Skeletal muscle satellite cell (primary cell): ENCODE data around the gene CCNH.

Experiments used
- H3K27me3 ChIP-seq: 2 replicates; pipeline ENCODE4 v1.7.0; 2013; ENCODE audit warnings: low read length; ENCODE audit not compliant: control insufficient read depth, insufficient read depth
- H3K36me3 ChIP-seq: 2 replicates; pipeline ENCODE4 v1.7.0; 2013; ENCODE audit warnings: mild to moderate bottlenecking, control low read depth, low read length; ENCODE audit not compliant: insufficient read depth
- H3K4me1 ChIP-seq: 2 replicates; pipeline ENCODE4 v1.7.0; 2013; ENCODE audit warnings: low read length; ENCODE audit not compliant: control insufficient read depth, insufficient read depth
- H3K4me2 ChIP-seq: 2 replicates; pipeline ENCODE4 v1.7.0; 2013; ENCODE audit warnings: mild to moderate bottlenecking, low read length
- H3K4me3 ChIP-seq: 2 replicates; pipeline ENCODE4 v1.7.0; 2013; ENCODE audit warnings: low read length
- H3K9ac ChIP-seq: 2 replicates; pipeline ENCODE4 v1.7.0; 2013; ENCODE audit warnings: mild to moderate bottlenecking, low read depth, low read length, moderate library complexity
- H3K9me3 ChIP-seq: replicated peaks from 2 replicates; pipeline ENCODE4 v1.7.0; 2013; ENCODE audit warnings: mild to moderate bottlenecking, control low read depth, low read length

The CCNH gene

GRCh38 chr5:87401626-87402025 lies 11.1 kb downstream of the CCNH start:
- Histone ChIP-seq H3K9ac (no peak overlapping the region), H3K9me3 (no peaks in the 10 kb centered on the region), H3K4me2 (no peak overlapping the region), H3K4me3 (no peak overlapping the region), H3K4me1 (peaks cover 19% of the 10 kb centered on the region), H3K36me3 (peaks cover 76% of the 10 kb centered on the region), H3K27me3 (no peaks in the 10 kb centered on the region)

- no peak overlapping the region for H3K9ac ChIP-seq
Observed at GRCh38 chr5:87400305-87400899, 12.3 kb downstream of the CCNH start.

GRCh38 chr5:87399720-87400119 lies 13.0 kb downstream of the CCNH start:
- no peaks in the 10 kb centered on the region for H3K27me3 ChIP-seq
- H3K9ac ChIP-seq, result no peak overlapping the region
- no peak overlapping the region for H3K4me2 ChIP-seq
- peaks cover 65% of the 10 kb centered on the region for H3K36me3 ChIP-seq
- H3K4me3 ChIP-seq, result no peak overlapping the region
- peaks cover 28% of the 10 kb centered on the region for H3K4me1 ChIP-seq
- H3K9me3 ChIP-seq, result no peaks in the 10 kb centered on the region

More at GRCh38 chr5:87400305-87400899, 12.3 kb downstream of the CCNH start:
- Histone ChIP-seq H3K4me2 (no peak overlapping the region), H3K36me3 (peaks cover 64% of the 10 kb centered on the region), H3K4me3 (no peak overlapping the region), H3K9me3 (no peaks in the 10 kb centered on the region), H3K4me1 (peaks cover 22% of the 10 kb centered on the region), H3K27me3 (no peaks in the 10 kb centered on the region)

GRCh38 chr5:87398981-87399614 lies 13.6 kb downstream of the CCNH start:
- H3K27me3 ChIP-seq, result no peaks in the 10 kb centered on the region
- H3K4me3 ChIP-seq, result no peak overlapping the region
- H3K4me2 ChIP-seq, result no peak overlapping the region
- H3K9ac ChIP-seq, result no peak overlapping the region
- H3K36me3 ChIP-seq, result peaks cover 61% of the 10 kb centered on the region
- peaks cover 35% of the 10 kb centered on the region for H3K4me1 ChIP-seq
- no peaks in the 10 kb centered on the region for H3K9me3 ChIP-seq

GRCh38 chr5:87394411-87395165 lies 18.1 kb downstream of the CCNH start:
- Histone ChIP-seq H3K4me2 (peak overlapping the region; percentile 40), H3K27me3 (no peaks in the 10 kb centered on the region), H3K4me3 (no peak overlapping the region), H3K9me3 (no peaks in the 10 kb centered on the region), H3K36me3 (peaks cover 64% of the 10 kb centered on the region), H3K4me1 (peaks cover 55% of the 10 kb centered on the region), H3K9ac (peak overlapping the region; percentile 19)

GRCh38 chr5:87393331-87393730 lies 19.4 kb downstream of the CCNH start:
- no peaks in the 10 kb centered on the region for H3K9me3 ChIP-seq
- peaks cover 61% of the 10 kb centered on the region for H3K36me3 ChIP-seq
- H3K4me2 ChIP-seq, result peak overlapping the region; percentile 72
- H3K4me1 ChIP-seq, result peaks cover 46% of the 10 kb centered on the region
- H3K27me3 ChIP-seq, result no peaks in the 10 kb centered on the region
- no peak overlapping the region for H3K4me3 ChIP-seq
- H3K9ac ChIP-seq, result peak overlapping the region; percentile 74

- H3K36me3 ChIP-seq, result peaks cover 61% of the 10 kb centered on the region
- peaks cover 47% of the 10 kb centered on the region for H3K4me1 ChIP-seq
- no peaks in the 10 kb centered on the region for H3K9me3 ChIP-seq
- peak overlapping the region; percentile 72 for H3K4me2 ChIP-seq
- no peak overlapping the region for H3K4me3 ChIP-seq
- H3K27me3 ChIP-seq, result no peaks in the 10 kb centered on the region
- peak overlapping the region; percentile 74 for H3K9ac ChIP-seq
Observed at GRCh38 chr5:87392801-87393200, 19.9 kb downstream of the CCNH start.

- Histone ChIP-seq H3K27me3 (no peaks in the 10 kb centered on the region), H3K9ac (peak overlapping the region; percentile 74), H3K9me3 (no peaks in the 10 kb centered on the region), H3K4me1 (peaks cover 47% of the 10 kb centered on the region), H3K4me3 (no peak overlapping the region), H3K4me2 (no peak overlapping the region), H3K36me3 (peaks cover 63% of the 10 kb centered on the region)
Observed at GRCh38 chr5:87392170-87392569, 20.6 kb downstream of the CCNH start.

GRCh38 chr5:87390576-87391199 lies 22.0 kb downstream of the CCNH start:
- no peak overlapping the region for H3K9ac ChIP-seq
- H3K36me3 ChIP-seq, result peaks cover 77% of the 10 kb centered on the region
- no peaks in the 10 kb centered on the region for H3K9me3 ChIP-seq
- no peak overlapping the region for H3K4me2 ChIP-seq
- H3K27me3 ChIP-seq, result no peaks in the 10 kb centered on the region
- no peak overlapping the region for H3K4me3 ChIP-seq
- peaks cover 46% of the 10 kb centered on the region for H3K4me1 ChIP-seq

GRCh38 chr5:87390075-87390474 lies 22.7 kb downstream of the CCNH start:
- H3K9me3 ChIP-seq, result no peaks in the 10 kb centered on the region
- peaks cover 40% of the 10 kb centered on the region for H3K4me1 ChIP-seq
- H3K9ac ChIP-seq, result no peak overlapping the region
- H3K27me3 ChIP-seq, result no peaks in the 10 kb centered on the region
- peaks cover 79% of the 10 kb centered on the region for H3K36me3 ChIP-seq
- H3K4me3 ChIP-seq, result no peak overlapping the region
- H3K4me2 ChIP-seq, result no peak overlapping the region

- Histone ChIP-seq H3K4me1 (peaks cover 34% of the 10 kb centered on the region), H3K9me3 (no peaks in the 10 kb centered on the region), H3K4me2 (no peak overlapping the region), H3K36me3 (peaks cover 80% of the 10 kb centered on the region), H3K4me3 (no peak overlapping the region), H3K27me3 (no peaks in the 10 kb centered on the region), H3K9ac (no peak overlapping the region)
Observed at GRCh38 chr5:87389296-87390034, 23.3 kb downstream of the CCNH start.
